Erythroblast (primary cell): ENCODE measurements around the gene BHLHE23.

Experiments used
- DNase-seq, 2 experiments: peaks; one replicate each; lab custom pipeline; 2025; lab: John Stamatoyannopoulos, UW
- GATA1 ChIP-seq: IDR thresholded peaks from 2 replicates; pipeline ENCODE4 v1.6.1; 2011; ENCODE audit warnings: low read depth, mild to moderate bottlenecking, control low read depth, low read length, moderate library complexity
- POLR2A ChIP-seq: IDR thresholded peaks from 2 replicates; pipeline ENCODE4 v1.6.1; 2011; ENCODE audit warnings: mild to moderate bottlenecking, low read length

BHLHE23 gene

DNA sequence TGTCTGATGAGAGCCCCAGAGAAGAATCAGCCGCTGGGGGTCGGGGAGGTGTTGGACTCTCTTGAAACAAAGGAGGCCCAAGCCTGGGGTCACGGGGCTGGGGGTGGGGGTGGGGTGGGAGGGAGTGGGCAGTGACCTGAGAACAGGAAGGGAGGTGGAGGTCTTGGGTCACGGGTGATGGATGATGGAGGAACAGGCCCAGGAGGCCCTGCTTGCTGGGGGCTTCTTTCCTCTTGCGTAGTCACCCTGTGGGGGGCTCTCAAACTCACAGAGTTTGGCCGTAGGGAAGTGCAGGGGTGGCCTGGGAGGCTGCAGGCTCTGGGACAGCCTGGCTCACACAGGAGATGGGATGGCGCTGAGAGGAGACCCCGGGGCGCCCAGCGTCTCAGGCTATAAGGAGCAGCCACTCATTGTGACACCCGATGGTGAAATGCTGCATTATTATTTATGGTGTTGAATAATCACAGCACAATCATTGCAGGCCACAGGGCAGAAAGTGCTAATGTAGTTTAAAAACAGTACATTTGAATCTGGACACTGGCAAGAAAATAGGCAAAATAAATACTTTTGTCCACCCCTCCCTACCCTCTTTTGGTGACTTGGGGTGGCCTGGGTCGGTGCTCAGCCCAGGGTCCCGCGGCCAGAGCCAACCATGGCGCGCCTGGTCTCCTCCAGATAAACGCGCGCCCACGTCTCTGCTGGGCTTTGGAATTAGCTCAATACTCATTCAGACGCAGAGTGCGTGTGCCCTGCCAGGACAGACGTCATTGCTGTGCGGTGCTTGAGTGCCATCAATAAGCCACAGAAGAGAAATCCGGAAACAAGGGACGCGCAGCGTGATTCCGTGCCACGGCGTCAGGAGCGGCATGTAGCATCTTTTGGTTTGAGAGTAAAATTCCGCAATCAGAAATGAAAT is 27.3 kb upstream of the BHLHE23 start:
- DNase-seq = no peak
- no peak for TF ChIP-seq GATA1
- TF ChIP-seq POLR2A = no peak

DNA sequence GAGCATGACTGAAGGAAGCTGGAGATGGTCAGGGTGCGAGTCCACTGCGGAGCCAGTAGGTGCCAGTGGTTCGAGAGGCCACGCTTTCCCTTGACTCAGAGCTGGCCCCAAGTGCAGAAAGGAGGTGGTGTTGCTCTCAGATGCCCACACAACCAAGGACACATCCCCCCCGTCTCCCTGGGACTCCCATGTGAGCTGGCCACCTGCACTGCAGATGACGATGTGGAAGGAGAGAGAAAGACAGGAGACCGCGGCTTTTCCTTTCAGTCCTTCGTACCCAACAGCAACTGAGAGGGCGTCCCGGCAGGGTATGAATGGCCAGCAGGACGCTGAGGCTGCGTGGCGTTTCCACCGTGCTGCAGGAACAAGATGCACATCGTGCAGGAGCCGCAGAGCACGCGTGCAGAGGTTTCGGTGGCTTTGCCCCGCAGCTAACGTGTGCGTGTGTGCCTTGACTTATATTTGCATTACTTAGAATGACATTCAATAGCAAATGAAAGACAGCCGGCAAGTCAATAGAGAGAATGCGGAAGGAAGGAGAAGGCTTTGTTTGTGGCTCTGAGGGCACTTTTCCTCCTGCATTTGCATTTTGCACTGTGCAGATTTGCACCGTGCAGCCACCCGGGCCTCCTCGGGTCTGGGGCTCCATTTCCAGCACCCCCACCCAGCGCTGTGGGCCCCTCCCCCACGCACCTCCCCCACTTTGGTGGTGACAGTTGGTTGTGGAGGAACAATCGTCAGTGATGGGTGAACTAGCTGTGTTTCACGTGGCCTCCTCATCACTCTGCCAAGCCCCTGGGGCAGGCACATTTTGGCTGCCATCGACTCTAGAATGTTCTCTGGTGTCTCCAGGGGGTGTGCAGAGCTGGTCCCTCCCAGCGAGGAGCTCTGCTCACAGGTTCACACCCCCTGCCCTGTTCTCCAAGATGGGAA is 26.4 kb upstream of the BHLHE23 start:
- no peak for TF ChIP-seq GATA1
- no peak for TF ChIP-seq POLR2A
- DNase-seq = no peak

GRCh38 chr20:63032026-63032800 is 25.4 kb upstream of the BHLHE23 start:
- no peak for DNase-seq
- TF ChIP-seq POLR2A = no peak
- TF ChIP-seq GATA1 = no peak

DNA sequence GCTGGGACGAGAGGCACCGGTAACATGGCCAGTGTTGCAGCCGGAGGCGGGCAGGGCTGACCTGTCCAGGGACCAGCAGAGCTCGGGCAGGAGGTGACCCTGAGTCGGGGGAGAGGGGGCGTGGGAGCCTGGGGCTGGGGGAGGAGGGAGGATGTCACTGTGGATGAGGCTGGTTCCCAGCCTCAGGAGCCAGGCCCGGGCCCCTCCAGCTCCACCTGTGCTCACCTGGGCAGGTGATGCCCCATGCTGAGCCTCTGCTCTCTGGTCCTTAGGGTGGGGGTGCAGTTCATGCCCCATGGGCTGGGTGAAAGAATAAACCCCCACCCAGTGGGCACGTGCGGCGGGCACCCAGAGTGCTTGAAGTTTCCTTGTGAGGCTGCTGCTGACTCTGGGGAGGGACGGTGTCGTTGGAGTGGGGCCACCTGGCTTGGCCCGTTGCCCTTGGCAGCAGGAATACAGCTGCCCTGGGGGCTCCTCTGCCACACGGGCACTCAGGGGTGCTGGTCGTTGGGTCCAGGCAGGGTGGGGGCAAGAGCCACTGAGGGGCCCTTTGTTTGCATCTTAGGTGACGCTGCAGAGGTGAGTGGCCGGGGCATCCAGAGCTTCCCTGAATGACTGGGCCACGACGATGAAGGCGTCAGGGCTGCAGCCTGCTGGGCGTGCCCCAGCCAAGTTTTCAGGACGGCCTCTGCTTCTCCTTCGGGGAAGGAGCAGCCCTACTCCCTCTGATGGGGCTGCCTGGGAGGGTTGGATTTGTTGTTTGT is 24.7 kb upstream of the BHLHE23 start:
- DNase-seq = no peak
- TF ChIP-seq POLR2A (no peak), GATA1 (no peak)

- no peak for DNase-seq
- TF ChIP-seq GATA1 (no peak), POLR2A (no peak)
These were observed 22.8 kb upstream of the BHLHE23 start for GRCh38 chr20:63029358-63030121.

GRCh38 chr20:63028461-63028921 is 21.7 kb upstream of the BHLHE23 start:
- no peak for DNase-seq
- TF ChIP-seq GATA1 = no peak
- no peak for TF ChIP-seq POLR2A

GRCh38 chr20:63027922-63028389 is 21.2 kb upstream of the BHLHE23 start:
- DNase-seq = no peak
- no peak for TF ChIP-seq GATA1
- no peak for TF ChIP-seq POLR2A

DNA sequence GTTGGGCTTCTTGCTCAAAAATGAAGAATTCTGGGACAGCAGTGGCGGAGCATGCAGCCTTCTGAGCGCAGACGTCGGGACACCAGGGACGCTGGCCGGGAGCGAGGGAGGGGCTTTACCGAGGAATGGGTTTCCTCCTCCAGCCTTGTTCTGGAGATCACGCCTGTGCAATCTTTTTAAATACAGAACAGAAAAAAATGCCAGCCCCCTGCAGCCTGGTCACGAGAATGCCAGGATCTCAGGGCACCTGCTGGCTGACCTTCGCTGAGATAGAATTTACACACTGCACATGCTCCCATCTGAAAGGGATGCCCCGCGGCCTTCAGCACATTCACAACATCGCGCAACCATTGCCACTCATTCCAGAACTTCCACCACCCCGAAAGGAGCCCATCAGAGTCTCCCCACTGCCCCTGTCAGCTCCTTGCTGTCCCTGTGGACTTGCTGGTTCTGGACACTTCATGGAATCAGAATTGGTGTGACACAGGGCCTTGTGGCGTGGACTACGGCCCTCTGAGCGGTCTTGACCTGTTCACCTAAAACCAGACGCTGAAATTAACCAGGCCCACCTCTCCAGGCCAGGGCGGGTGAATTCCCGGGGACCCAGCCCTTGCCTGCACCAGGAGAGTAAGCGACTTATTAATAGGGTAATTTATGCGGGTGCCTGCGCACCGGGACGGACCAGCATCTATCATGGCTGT is 20.6 kb upstream of the BHLHE23 start:
- TF ChIP-seq GATA1 (no peak), POLR2A (no peak)
- DNase-seq = no peak

- TF ChIP-seq GATA1 (no peak), POLR2A (no peak)
- no peak for DNase-seq
These were observed 19.9 kb upstream of the BHLHE23 start for GRCh38 chr20:63026582-63027165.

DNA sequence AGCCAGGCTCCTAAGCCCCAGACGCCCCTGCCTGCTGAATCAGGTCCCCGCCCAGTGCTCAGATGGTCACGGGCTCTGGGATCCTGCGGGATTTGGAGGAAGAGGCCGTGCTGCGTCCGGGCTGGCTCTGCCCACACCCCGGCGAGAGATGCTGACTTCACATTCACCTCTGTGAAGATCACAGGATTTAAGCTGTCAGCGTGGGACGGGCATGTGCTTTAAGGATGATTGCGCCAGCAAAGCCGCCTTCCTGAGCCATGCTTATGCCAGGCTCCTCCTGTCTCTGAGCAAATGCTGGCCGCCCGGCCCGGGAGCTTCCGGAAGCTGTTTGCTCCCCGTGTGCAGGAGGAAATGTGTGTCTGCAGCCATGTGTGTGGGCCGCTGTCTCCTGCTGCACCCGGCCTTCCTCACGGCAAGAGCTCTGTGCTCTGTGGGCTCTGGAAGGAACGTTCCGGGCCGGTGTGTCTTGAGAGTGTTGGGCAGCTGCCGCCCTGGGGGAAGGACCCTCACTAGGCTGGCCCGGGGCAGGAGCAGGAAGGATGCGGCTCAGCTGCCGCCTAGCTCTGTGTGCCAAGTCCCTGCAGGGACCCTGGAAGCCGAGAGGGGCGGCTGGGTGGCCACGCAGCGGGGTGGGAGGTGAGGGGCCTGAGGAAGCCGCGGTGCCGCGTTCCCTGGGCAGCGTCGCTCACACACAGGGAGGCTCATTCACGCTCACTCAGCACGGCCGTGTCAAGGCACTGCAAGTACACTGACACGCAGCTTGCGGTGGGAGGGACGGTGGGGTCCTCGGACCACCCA is 19.0 kb upstream of the BHLHE23 start:
- no peak for DNase-seq
- TF ChIP-seq POLR2A (no peak), GATA1 (no peak)
